ENCODE data around the gene IDH2. TPM values are rescaled to one million over a fixed set of nuclear protein-coding genes. Genes with fewer than 3 reads are reported as not detected.

IDH2 gene
- total RNA-seq (2022; extraction: Qiagen RNA extraction; ENCODE audit: low read depth) = 35.9 to 52.5 TPM (median 49.7 TPM) in 5 replicates

GRCh38 chr15:90101969-90102890, at the start of gene IDH2:
Gene IDH2 (minus strand): TSS chr15:90102468. CDS start chr15:90102390, 78 bp downstream.

Other genes with a start within 250 kb of the IDH2 start
- 39.3 to 64.1 TPM (median 47.0 TPM) in 5 replicates for gene AP3S2, start 208.5 kb downstream of the IDH2 start, total RNA-seq (2022; extraction: Qiagen RNA extraction; ENCODE audit: low read depth)
- gene ARPIN, start 189.5 kb downstream of the IDH2 start, total RNA-seq (2022; extraction: Qiagen RNA extraction; ENCODE audit: low read depth) = 10.2 to 13.8 TPM (median 13.0 TPM) in 5 replicates
- 14.2 to 18.1 TPM (median 16.9 TPM) in 5 replicates for gene ZNF710, start 101.1 kb downstream of the IDH2 start, total RNA-seq (2022; extraction: Qiagen RNA extraction; ENCODE audit: low read depth)
- 133 to 160 TPM (median 155 TPM) in 5 replicates for gene SEMA4B, start 98.9 kb upstream of the IDH2 start, total RNA-seq (2022; extraction: Qiagen RNA extraction; ENCODE audit: low read depth)
- 218 to 245 TPM (median 228 TPM) in 5 replicates for gene CIB1, start 131.5 kb upstream of the IDH2 start, total RNA-seq (2022; extraction: Qiagen RNA extraction; ENCODE audit: low read depth)
- 6.1 to 6.9 TPM (median 6.6 TPM) in 5 replicates for gene GDPGP1, start 131.7 kb upstream of the IDH2 start, total RNA-seq (2022; extraction: Qiagen RNA extraction; ENCODE audit: low read depth)
- 0.14 to 0.16 TPM (median 0.15 TPM) in 4 of 5 replicates, not detected in the other for gene TTLL13, start 147.1 kb upstream of the IDH2 start, total RNA-seq (2022; extraction: Qiagen RNA extraction; ENCODE audit: low read depth)
- 102 to 122 TPM (median 119 TPM) in 5 replicates for gene NGRN, start 163.2 kb upstream of the IDH2 start, total RNA-seq (2022; extraction: Qiagen RNA extraction; ENCODE audit: low read depth)
- 0.83 to 1.4 TPM (median 1.0 TPM) in 5 replicates for gene ZNF774, start 249.8 kb upstream of the IDH2 start, total RNA-seq (2022; extraction: Qiagen RNA extraction; ENCODE audit: low read depth)

Data from A549 treated with DMSO at 1 μM for 4 hours (cell line).